Type B pancreatic cell (in vitro differentiated cells): ENCODE data around the gene TEDC2. TPM values are rescaled to one million over a fixed set of nuclear protein-coding genes. Genes with fewer than 3 reads are reported as not detected.

Experiments used
- DNase-seq: peaks from one replicate; pipeline ENCODE4 v3.0.0; 2021; ENCODE audit warnings: mixed read lengths; ENCODE audit not compliant: unreplicated experiment; ENCODE audit errors: extremely low spot score
- H3K27ac Mint-ChIP-seq: 2 replicates; pipeline ENCODE4 v1.8.0; 2021; ENCODE audit warnings: mild to moderate bottlenecking, mixed read lengths
- H3K27me3 Mint-ChIP-seq: 2 replicates; pipeline ENCODE4 v1.8.0; 2021; ENCODE audit warnings: mixed read lengths
- H3K36me3 Mint-ChIP-seq: 2 replicates; pipeline ENCODE4 v1.8.0; 2021; ENCODE audit warnings: mixed read lengths
- H3K4me1 Mint-ChIP-seq: one replicate; pipeline ENCODE4 v1.8.0; 2021; ENCODE audit warnings: mixed read lengths; ENCODE audit not compliant: unreplicated experiment
- H3K4me3 Mint-ChIP-seq: 2 replicates; pipeline ENCODE4 v1.8.0; 2021; ENCODE audit warnings: mild to moderate bottlenecking, mixed read lengths
- H3K9me3 Mint-ChIP-seq: 2 replicates; pipeline ENCODE4 v1.8.0; 2021; ENCODE audit warnings: mixed read lengths
- microRNA-seq: library from miRNA; unstranded; fragments of <30 nt; microRNA quantifications from one replicate; pipeline ENCODE4, GENCODE V29; 2020
- total RNA-seq: library from RNA; stranded (reverse); gene quantifications from 2 replicates; pipeline ENCODE4 v1.2.1, GENCODE V29; 2021; ENCODE audit warnings: low replicate concordance
- TF ChIP-seq, protein P1 (sequence below): fragments of 200-600 bp; sonication (generic); conservative IDR thresholded peaks from 2 replicates; pipeline ENCODE4 v1.5.0; 2021; ENCODE audit warnings: antibody characterized with exemption, mild to moderate bottlenecking

Gene TEDC2
- total RNA-seq, 1 donor from 2014 or later, result 31.6 TPM

DNA sequence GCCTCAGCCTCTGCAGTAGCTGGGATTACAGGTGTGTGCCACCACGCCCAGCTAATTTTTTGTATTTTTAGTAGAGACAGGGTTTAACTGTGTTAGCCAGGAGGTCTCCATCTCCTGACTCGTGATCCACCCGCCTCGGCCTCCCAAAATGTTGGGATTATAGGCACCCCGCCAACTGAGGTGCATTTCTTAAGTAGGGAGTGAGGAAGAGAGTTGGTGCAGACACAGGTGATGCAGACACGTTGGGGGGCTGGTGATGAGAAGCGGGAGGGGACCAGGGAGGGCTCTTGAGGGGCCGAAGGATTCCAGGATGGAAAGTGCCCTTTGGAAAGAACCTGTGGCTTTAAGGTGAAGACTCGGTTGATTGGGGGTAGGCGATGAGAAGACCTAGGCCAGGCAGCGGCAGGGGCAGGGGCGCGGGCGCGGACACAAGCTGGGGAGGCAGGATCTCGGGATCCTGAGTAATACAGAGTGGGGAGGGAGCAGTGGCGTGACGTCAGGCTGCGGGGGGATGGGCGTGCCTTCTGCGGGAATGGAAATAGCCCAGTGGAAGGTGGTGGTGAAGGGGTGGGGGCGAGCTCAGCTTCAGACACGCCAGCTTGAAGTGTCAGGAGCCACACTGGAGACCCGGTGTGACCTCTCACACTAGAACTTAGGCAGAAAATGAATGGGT, 51.4 kb downstream of the TEDC2 start:
- DNase-seq, result no peak
- peaks cover 28% of the 10 kb centered on the region for H3K4me1 Mint-ChIP-seq
- no peaks in the 10 kb centered on the region for H3K36me3 Mint-ChIP-seq
- H3K27ac Mint-ChIP-seq, result no peak overlapping the region
- peak overlapping the region; percentile 51 for H3K4me3 Mint-ChIP-seq
- no peaks in the 10 kb centered on the region for H3K27me3 Mint-ChIP-seq
- TF ChIP-seq, protein P1, sequence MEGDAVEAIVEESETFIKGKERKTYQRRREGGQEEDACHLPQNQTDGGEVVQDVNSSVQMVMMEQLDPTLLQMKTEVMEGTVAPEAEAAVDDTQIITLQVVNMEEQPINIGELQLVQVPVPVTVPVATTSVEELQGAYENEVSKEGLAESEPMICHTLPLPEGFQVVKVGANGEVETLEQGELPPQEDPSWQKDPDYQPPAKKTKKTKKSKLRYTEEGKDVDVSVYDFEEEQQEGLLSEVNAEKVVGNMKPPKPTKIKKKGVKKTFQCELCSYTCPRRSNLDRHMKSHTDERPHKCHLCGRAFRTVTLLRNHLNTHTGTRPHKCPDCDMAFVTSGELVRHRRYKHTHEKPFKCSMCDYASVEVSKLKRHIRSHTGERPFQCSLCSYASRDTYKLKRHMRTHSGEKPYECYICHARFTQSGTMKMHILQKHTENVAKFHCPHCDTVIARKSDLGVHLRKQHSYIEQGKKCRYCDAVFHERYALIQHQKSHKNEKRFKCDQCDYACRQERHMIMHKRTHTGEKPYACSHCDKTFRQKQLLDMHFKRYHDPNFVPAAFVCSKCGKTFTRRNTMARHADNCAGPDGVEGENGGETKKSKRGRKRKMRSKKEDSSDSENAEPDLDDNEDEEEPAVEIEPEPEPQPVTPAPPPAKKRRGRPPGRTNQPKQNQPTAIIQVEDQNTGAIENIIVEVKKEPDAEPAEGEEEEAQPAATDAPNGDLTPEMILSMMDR, result no peak
- H3K9me3 Mint-ChIP-seq, result no peaks in the 10 kb centered on the region

DNA sequence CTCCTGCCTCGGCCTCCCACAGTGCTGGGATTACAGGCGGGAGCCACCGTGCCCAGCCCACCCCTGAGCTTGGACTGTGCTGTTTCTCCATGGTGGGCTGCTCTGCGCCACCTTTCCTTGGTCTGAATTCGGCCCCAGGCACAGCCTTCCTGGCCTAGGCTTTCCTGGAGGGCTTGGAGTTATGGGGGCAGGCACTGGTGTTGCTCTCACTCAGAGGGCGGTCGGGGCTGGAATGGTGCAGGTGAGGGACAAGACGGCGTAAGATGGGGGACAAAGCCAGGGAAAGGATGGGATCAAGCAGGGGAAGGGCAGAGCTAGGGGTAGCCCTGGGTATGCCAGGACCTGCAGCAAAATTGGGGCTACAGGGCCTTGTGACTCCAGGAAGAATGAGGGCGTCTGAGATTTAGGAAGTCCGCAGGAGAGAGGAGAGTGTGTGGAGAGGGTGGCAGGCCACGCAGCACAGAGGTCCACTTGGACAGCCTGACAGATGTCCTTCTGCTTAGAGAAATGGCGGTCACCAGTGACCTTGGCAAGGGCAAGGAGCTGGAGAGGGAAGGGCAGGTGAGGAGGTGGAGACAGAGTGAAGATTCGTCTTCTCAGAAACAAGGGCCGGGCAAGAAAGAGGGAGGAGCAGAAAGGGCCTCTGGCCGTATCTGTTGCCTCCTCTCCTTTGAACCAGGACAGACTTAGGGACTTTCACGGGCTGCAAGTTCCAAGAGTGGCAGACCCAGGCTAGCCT, 52.3 kb downstream of the TEDC2 start:
- Mint-ChIP-seq H3K4me1 (peaks cover 37% of the 10 kb centered on the region), H3K27ac (peak overlapping the region; percentile 90), H3K4me3 (peak overlapping the region; percentile 90), H3K9me3 (no peaks in the 10 kb centered on the region), H3K27me3 (no peaks in the 10 kb centered on the region), H3K36me3 (no peaks in the 10 kb centered on the region)
- TF ChIP-seq, protein P1, result no peak
- DNase-seq, result no peak

DNA sequence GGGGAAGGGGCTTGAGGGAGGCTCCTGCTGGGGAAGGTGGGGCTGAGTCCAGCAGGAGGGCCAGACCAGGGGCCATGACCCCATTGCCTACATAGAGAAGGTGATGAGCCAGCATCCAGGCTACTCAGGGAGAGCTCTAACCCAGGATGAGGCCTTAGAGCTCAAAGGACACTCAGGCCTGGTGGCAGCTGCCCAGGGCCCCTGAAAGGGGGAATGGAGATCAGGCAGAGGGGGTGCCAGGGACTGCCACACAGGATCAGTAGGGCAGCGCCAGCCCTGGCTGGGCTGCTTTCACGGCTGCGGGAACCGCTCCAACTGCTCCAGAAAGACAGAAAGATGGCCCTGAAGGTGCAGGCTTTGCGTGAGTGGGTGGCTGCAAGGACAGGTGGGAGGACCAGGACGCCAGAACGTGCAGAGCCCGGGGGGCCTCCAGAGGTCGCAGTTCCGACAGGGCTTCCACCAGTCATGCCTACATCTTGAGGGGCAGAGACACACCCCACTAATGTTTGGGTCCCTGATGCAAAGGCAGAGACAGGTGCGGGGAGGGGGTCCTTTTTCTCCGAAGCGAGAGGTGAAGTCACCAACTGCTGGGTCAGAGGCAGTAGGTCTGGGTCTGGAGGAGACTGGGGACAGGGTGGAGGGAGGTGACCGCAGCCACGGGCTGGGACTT, 53.0 kb downstream of the TEDC2 start:
- Mint-ChIP-seq H3K27me3 (no peaks in the 10 kb centered on the region), H3K4me1 (peaks cover 43% of the 10 kb centered on the region), H3K9me3 (no peaks in the 10 kb centered on the region), H3K36me3 (no peaks in the 10 kb centered on the region), H3K4me3 (peak overlapping the region; percentile 90), H3K27ac (peak overlapping the region; percentile 90)
- TF ChIP-seq, protein P1, result peak; percentile 19
- no peak for DNase-seq

DNA sequence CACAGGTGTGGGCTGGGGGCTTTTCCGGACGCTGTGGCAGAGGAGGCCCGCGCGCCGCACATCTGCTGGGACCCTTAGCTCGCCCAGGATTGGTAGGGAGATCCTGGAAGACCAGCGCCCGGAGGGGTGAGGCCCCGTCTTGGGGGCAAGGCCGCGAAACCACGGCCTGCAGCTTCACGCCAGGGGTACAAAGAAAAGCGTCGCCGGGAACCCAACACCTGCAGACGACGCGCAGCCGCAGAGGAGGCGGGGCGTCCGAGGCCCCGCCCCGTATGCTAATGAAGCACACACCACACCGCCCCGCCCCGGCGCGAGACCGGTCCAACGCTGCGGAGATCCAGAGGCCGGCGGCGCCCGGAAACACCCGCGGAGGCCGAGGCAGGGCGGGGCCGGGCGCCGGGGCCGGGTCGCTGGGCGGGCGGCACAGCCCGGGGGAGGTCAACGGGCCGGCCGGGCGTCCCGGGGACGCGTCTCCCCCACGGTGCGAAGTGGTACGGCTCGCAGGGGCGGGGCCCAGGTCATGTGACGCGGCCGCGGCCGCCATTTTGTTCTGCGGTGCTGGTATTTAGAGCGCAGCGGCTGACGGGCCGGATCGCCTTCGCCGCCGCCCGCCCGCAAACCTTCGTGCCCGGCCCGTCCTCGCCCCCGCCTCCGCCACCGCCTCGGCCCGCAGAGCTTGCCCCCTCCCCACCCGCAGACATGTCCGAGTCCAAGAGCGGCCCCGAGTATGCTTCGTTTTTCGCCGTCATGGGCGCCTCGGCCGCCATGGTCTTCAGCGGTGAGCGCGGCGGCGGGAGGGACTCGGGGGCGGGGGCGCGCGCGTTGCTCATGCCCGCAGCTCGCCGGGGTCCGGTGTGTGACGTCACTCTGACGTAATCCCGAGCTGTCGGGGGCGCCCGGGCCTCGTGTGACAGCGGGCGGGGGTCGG, 53.8 kb downstream of the TEDC2 start, which contains the start of gene ATP6V0C:
Gene ATP6V0C, plus strand, starts transcription at position 548 of the 928 bp plus-strand sequence. Its CDS starts 152 bp downstream, at position 700.
- TF ChIP-seq, protein P1, result no peak
- DNase-seq, result peak; percentile 94
- peaks cover 46% of the 10 kb centered on the region for H3K4me1 Mint-ChIP-seq
- peak within 1 kb of the TSS; percentile 92 for H3K4me3 Mint-ChIP-seq
- no peaks in the 10 kb centered on the region for H3K36me3 Mint-ChIP-seq
- peak within 1 kb of the TSS; percentile 98 for H3K27ac Mint-ChIP-seq
- H3K9me3 Mint-ChIP-seq, result no peaks in the 10 kb centered on the region
- H3K27me3 Mint-ChIP-seq, result no peaks in the 10 kb centered on the region

Small RNA genes within 50 kb of the gene (microRNA-seq; reads per million reads assigned to microRNA genes)
- gene MIR6767 (not detected), gene MIR6768 (not detected)

Other genes starting within 250 kb of the TEDC2 start
- 8.7 and 16.6 TPM in 2 replicates for gene BRICD5, start 249.2 kb upstream of the TEDC2 start, total RNA-seq
- gene PGP, start 245.3 kb upstream of the TEDC2 start, total RNA-seq, result 16.2 and 25.5 TPM in 2 replicates
- gene E4F1, start 236.5 kb upstream of the TEDC2 start, total RNA-seq, result 24.9 and 30.4 TPM in 2 replicates
- gene DNASE1L2, start 223.7 kb upstream of the TEDC2 start, total RNA-seq, result 0.57 and 2.6 TPM in 2 replicates
- gene ECI1, start 208.5 kb upstream of the TEDC2 start, total RNA-seq, result 72.7 and 89.7 TPM in 2 replicates
- gene RNPS1, start 192.0 kb upstream of the TEDC2 start, total RNA-seq, result 180 and 241 TPM in 2 replicates
- gene ABCA3, start 119.4 kb upstream of the TEDC2 start, total RNA-seq, result 10.5 and 12.5 TPM in 2 replicates
- 15.5 and 36.0 TPM in 2 replicates for gene CCNF, start 30.7 kb upstream of the TEDC2 start, total RNA-seq
- 1.2 and 4.5 TPM in 2 replicates for gene NTN3, start 11.2 kb downstream of the TEDC2 start, total RNA-seq
- gene TBC1D24, start 15.0 kb downstream of the TEDC2 start, total RNA-seq, result 15.6 and 22.1 TPM in 2 replicates
- 155 and 223 TPM in 2 replicates for gene ATP6V0C, start 53.8 kb downstream of the TEDC2 start, total RNA-seq
- gene AMDHD2, start 60.3 kb downstream of the TEDC2 start, total RNA-seq, result 46.1 and 61.8 TPM in 2 replicates
- 0.22 and 0.74 TPM in 2 replicates for gene CEMP1, start 71.3 kb downstream of the TEDC2 start, total RNA-seq
- gene PDPK1, start 77.9 kb downstream of the TEDC2 start, total RNA-seq, result 40.8 and 57.1 TPM in 2 replicates
- gene KCTD5, start 222.4 kb downstream of the TEDC2 start, total RNA-seq, result 25.1 and 30.5 TPM in 2 replicates